GM12878 (cell line): ENCODE results near the gene PLB1. TPM values are rescaled to one million over a fixed set of nuclear protein-coding genes. Genes with fewer than 3 reads are reported as not detected.

Experiments
- ATAC-seq: fragments of 200-7000 bp; cut with Tn5 transposase; 3 replicates; pipeline ENCODE4 v1.9.1; 2020; ENCODE audit warnings: mild to moderate bottlenecking, moderate library complexity
- BruUV-seq: library from RNA; stranded (reverse); fragments of 400-500 nt; replicated peaks from 2 replicates; lab custom pipeline; 2021; lab: Mats Ljungman, UMichigan
- CTCF ChIA-PET: fragments of 300-600 bp; sonication (Branson Sonifier 250); formaldehyde crosslinking; extraction: SDS; loops from one replicate; lab custom pipeline; 2021; ENCODE audit warnings: inconsistent platforms; lab: Yijun Ruan, JAX
- POLR2A ChIA-PET: fragments of 350-600 bp; formaldehyde crosslinking; extraction: SDS; loops from one replicate; lab custom pipeline; 2021; ENCODE audit warnings: inconsistent platforms; lab: Charles Lee
- RAD21 ChIA-PET: fragments of 300-600 bp; sonication (Branson Sonifier 250); formaldehyde crosslinking; loops from one replicate; lab custom pipeline; 2023; ENCODE audit warnings: antibody characterized with exemption; ENCODE audit not compliant: unreplicated experiment; lab: Charles Lee
- SMC1A ChIA-PET: fragments of 300-600 bp; sonication (Branson Sonifier 250); formaldehyde crosslinking; loops from one replicate; lab custom pipeline; 2023; ENCODE audit not compliant: unreplicated experiment, uncharacterized antibody; lab: Charles Lee
- DNase-seq: peaks from one replicate; pipeline ENCODE4 v3.0.0-alpha.2; 2011; ENCODE audit warnings: low read depth, low spot score
- FAIRE-seq: peaks from 3 replicates; lab custom pipeline; 2011; peaks lifted over from hg19 to GRCh38; lab: Jason Lieb, UNC
- H2AFZ ChIP-seq: 2 replicates; pipeline ENCODE4 v1.6.0; 2011; ENCODE audit warnings: low read depth, low read length, control low read depth; ENCODE audit not compliant: control insufficient read depth
- H3K27ac ChIP-seq: 2 replicates; pipeline ENCODE4 v1.5.1; 2011; ENCODE audit warnings: control low read depth; ENCODE audit not compliant: control insufficient read depth, insufficient read depth
- H3K27me3 ChIP-seq, 2 experiments: replicated peaks in 1 of 2; 2 replicates each; pipeline versions ENCODE4 v1.6.0 to v1.6.1; 2011; ENCODE audit warnings: low read length in 1 of 2; ENCODE audit not compliant: control insufficient read depth in 2 of 2, insufficient read depth in 2 of 2
- H3K36me3 ChIP-seq, 2 experiments: 2 replicates each; pipeline ENCODE4 v1.5.1; 2011; ENCODE audit warnings: low read length in 1 of 2; ENCODE audit not compliant: control insufficient read depth in 2 of 2, insufficient read depth in 2 of 2
- H3K4me1 ChIP-seq: 2 replicates; pipeline ENCODE4 v1.6.1; 2011; ENCODE audit warnings: mild to moderate bottlenecking, low read length, moderate library complexity, mixed read lengths; ENCODE audit not compliant: control insufficient read depth, insufficient read depth
- H3K4me2 ChIP-seq: 2 replicates; pipeline ENCODE4 v1.6.0; 2011; ENCODE audit warnings: control low read depth; ENCODE audit not compliant: control insufficient read depth, insufficient read depth
- H3K4me3 ChIP-seq: fragments of 200-600 bp; sonication (generic); 2 replicates; pipeline ENCODE4 v1.5.1; 2016
- H3K79me2 ChIP-seq: 2 replicates; pipeline ENCODE4 v1.6.0; 2011; ENCODE audit warnings: low read length; ENCODE audit not compliant: control insufficient read depth, insufficient read depth
- H3K9ac ChIP-seq: 2 replicates; pipeline ENCODE4 v1.8.0; 2011; ENCODE audit warnings: low read length, control low read depth, mixed read lengths; ENCODE audit not compliant: control insufficient read depth, insufficient read depth
- H3K9me3 ChIP-seq: replicated peaks from 3 replicates; pipeline ENCODE4 v1.5.1; 2011; ENCODE audit warnings: mild to moderate bottlenecking, low read length; ENCODE audit not compliant: control insufficient read depth, insufficient read depth
- H4K20me1 ChIP-seq: 2 replicates; pipeline ENCODE4 v1.6.0; 2011; ENCODE audit not compliant: control insufficient read depth, insufficient read depth
- CHD4 ChIP-seq: fragments of 200-600 bp; sonication (generic); IDR thresholded peaks from 2 replicates; pipeline ENCODE4 v1.6.1; 2016; ENCODE audit warnings: mild to moderate bottlenecking
- DPF2 ChIP-seq: fragments of 450-650 bp; IDR thresholded peaks from 2 replicates; pipeline ENCODE4 v1.6.1; 2017; ENCODE audit warnings: mild to moderate bottlenecking
- EED ChIP-seq: sonication (generic); IDR thresholded peaks from 2 replicates; pipeline ENCODE4 v1.6.1; 2016; ENCODE audit warnings: antibody characterized with exemption, low read depth
- ELK1 ChIP-seq: IDR thresholded peaks from 2 replicates; pipeline ENCODE4 v1.6.1; 2012; ENCODE audit warnings: low read depth, low read length, improper control_type of control experiment
- HDAC6 ChIP-seq: fragments of 200-600 bp; sonication (generic); IDR thresholded peaks from one replicate; pipeline ENCODE4 v1.8.0; 2017; ENCODE audit warnings: antibody characterized with exemption; ENCODE audit not compliant: unreplicated experiment
- NFXL1 ChIP-seq: fragments of 450-650 bp; IDR thresholded peaks from 2 replicates; pipeline ENCODE4 v1.6.1; 2017; ENCODE audit warnings: antibody characterized with exemption, mild to moderate bottlenecking, borderline replicate concordance
- NFYB ChIP-seq: IDR thresholded peaks from 2 replicates; pipeline ENCODE4 v1.6.1; 2011; ENCODE audit warnings: low read depth, mild to moderate bottlenecking, low read length, improper control_type of control experiment, moderate library complexity; ENCODE audit not compliant: insufficient read depth
- PAX8 ChIP-seq: fragments of 450-650 bp; IDR thresholded peaks from 2 replicates; pipeline ENCODE4 v1.6.1; 2017; ENCODE audit warnings: mild to moderate bottlenecking, moderate library complexity
- PML ChIP-seq: IDR thresholded peaks from 2 replicates; pipeline ENCODE4 v1.6.1; 2012; ENCODE audit warnings: low read length, inconsistent platforms
- RBBP5 ChIP-seq: fragments of 200-600 bp; sonication (generic); conservative IDR thresholded peaks from 2 replicates; pipeline ENCODE4 v1.6.1; 2016
- SUZ12 ChIP-seq: fragments of 200-600 bp; sonication (generic); IDR thresholded peaks from one replicate; pipeline ENCODE4 v1.6.1; 2018; ENCODE audit warnings: antibody characterized with exemption, mild to moderate bottlenecking; ENCODE audit not compliant: unreplicated experiment
- TARDBP ChIP-seq: IDR thresholded peaks from 2 replicates; pipeline ENCODE4 v1.6.1; 2016; ENCODE audit warnings: borderline replicate concordance
- USF2 ChIP-seq: IDR thresholded peaks from 2 replicates; pipeline ENCODE4 v1.6.1; 2011; ENCODE audit warnings: low read depth, low read length, improper control_type of control experiment, borderline replicate concordance
- WGBS: methylation state at CpG from one replicate; pipeline ENCODE4 v1.1.6; 2016; ENCODE audit warnings: low lambda C conversion rate; ENCODE audit not compliant: insufficient replicate concordance, insufficient coverage; ENCODE audit errors: missing lambda C conversion rate; 5-methylcytosine and 5-hydroxymethylcytosine counted together
- in situ Hi-C: fragments of 300-500 bp; cut with MboI; formaldehyde crosslinking; loops from 9 replicates; pipeline ENCODE4 v1.14.3; 2018; ENCODE audit warnings: mixed read lengths
- intact Hi-C: fragments of 100-400 bp; cut with micrococcal nuclease; formaldehyde crosslinking; loops from one replicate; pipeline ENCODE4 v1.14.2; 2022; ENCODE audit not compliant: unreplicated experiment
- polyA plus RNA-seq, 11 experiments: library from polyadenylated mRNA; depleted of rRNA in 4 of 11; unstranded in 6 of 11; stranded (reverse) in 5 of 11; fragments of >200 nt; fragmentation: Nextera tagmentation in 4 of 11; fragmentation: Illumina TruSeq in 1 of 11; extraction: Ambion mirVana in 4 of 11; extraction: Trizol in 1 of 11; gene quantifications; 1 replicate in 1 of 11; 2 replicates in 10 of 11; pipeline versions ENCODE4 v1.2.1 to v1.2.3, GENCODE V29; 2011 to 2016; ENCODE audit warnings: inconsistent platforms in 2 of 11, missing spikeins in 2 of 11, low read depth in 1 of 11
- total RNA-seq, 4 experiments: library from RNA; depleted of rRNA in 3 of 4; stranded (reverse); fragments of >200 nt in 3 of 4; fragmentation: Illumina TruSeq in 1 of 4; extraction: Trizol in 1 of 4; gene quantifications; 2 replicates each; pipeline versions ENCODE4 v1.2.1 to v1.2.3, GENCODE V29; 2013 to 2021
- TF ChIP-seq, protein P1 (sequence below): fragments of 150-350 bp; IDR thresholded peaks from 2 replicates; pipeline ENCODE4 v1.6.1; 2016; ENCODE audit warnings: low read depth, low read length
- TF ChIP-seq, protein P2 (sequence below): IDR thresholded peaks from 2 replicates; pipeline ENCODE4 v1.6.1; 2012; ENCODE audit warnings: low read length, inconsistent platforms

The PLB1 gene
- total and polyA plus RNA-seq, 10 of the 15 experiments (the other 5 are each of a cell fraction or from before 2014, with no cell fraction given), result 0.03 to 0.49 (median 0.28) TPM

- Histone ChIP-seq H3K27ac (no peak overlapping the region), H3K79me2 (no peaks in the 10 kb centered on the region), H3K9me3 (no peaks in the 10 kb centered on the region), H4K20me1 (no peaks in the 10 kb centered on the region), H3K36me3 (no peaks in the 10 kb centered on the region), H3K4me2 (no peak overlapping the region), H3K4me3 (no peak overlapping the region), H3K9ac (no peak overlapping the region), H3K27me3 (peaks cover 0 to 2% of the 10 kb centered on the region in 2 experiments; a peak in 2 of 4 replicates), H3K4me1 (peaks cover 4% of the 10 kb centered on the region), H2AFZ (no peak overlapping the region)
- in situ Hi-C loops (no loop called here), intact Hi-C loops (no loop called here)
- DNase-seq (no peak), FAIRE-seq (no peak), ATAC-seq (no peak)
- ChIA-PET POLR2A (no interaction called here), CTCF (no interaction called here), RAD21 (no interaction called here), SMC1A (interaction anchor here (1.0 kb wide), 1 partner anchor 323 kb away, joined by 3 read pairs; no protein-coding TSS in a partner anchor)
- TF ChIP-seq ELK1 (no peak), PAX8 (no peak), EED (no peak), CHD4 (no peak), NFXL1 (no peak), HDAC6 (no peak), SUZ12 (no peak), RBBP5 (no peak), USF2 (no peak), TARDBP (no peak), PML (no peak), DPF2 (no peak), NFYB (no peak)
- TF ChIP-seq, protein P1, sequence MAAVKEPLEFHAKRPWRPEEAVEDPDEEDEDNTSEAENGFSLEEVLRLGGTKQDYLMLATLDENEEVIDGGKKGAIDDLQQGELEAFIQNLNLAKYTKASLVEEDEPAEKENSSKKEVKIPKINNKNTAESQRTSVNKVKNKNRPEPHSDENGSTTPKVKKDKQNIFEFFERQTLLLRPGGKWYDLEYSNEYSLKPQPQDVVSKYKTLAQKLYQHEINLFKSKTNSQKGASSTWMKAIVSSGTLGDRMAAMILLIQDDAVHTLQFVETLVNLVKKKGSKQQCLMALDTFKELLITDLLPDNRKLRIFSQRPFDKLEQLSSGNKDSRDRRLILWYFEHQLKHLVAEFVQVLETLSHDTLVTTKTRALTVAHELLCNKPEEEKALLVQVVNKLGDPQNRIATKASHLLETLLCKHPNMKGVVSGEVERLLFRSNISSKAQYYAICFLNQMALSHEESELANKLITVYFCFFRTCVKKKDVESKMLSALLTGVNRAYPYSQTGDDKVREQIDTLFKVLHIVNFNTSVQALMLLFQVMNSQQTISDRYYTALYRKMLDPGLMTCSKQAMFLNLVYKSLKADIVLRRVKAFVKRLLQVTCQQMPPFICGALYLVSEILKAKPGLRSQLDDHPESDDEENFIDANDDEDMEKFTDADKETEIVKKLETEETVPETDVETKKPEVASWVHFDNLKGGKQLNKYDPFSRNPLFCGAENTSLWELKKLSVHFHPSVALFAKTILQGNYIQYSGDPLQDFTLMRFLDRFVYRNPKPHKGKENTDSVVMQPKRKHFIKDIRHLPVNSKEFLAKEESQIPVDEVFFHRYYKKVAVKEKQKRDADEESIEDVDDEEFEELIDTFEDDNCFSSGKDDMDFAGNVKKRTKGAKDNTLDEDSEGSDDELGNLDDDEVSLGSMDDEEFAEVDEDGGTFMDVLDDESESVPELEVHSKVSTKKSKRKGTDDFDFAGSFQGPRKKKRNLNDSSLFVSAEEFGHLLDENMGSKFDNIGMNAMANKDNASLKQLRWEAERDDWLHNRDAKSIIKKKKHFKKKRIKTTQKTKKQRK, result no peak
- TF ChIP-seq, protein P2, sequence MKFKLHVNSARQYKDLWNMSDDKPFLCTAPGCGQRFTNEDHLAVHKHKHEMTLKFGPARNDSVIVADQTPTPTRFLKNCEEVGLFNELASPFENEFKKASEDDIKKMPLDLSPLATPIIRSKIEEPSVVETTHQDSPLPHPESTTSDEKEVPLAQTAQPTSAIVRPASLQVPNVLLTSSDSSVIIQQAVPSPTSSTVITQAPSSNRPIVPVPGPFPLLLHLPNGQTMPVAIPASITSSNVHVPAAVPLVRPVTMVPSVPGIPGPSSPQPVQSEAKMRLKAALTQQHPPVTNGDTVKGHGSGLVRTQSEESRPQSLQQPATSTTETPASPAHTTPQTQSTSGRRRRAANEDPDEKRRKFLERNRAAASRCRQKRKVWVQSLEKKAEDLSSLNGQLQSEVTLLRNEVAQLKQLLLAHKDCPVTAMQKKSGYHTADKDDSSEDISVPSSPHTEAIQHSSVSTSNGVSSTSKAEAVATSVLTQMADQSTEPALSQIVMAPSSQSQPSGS, result no peak
- 0% methylated on average over 3 of the region's 3 CpGs for WGBS
- no TSS peak for BruUV-seq
These were observed 18.2 kb upstream of the PLB1 start for GRCh38 chr2:28477645-28478044.
